ENCODE data around the gene COL13A1. TPM values are rescaled to one million over a fixed set of nuclear protein-coding genes. Genes with fewer than 3 reads are reported as not detected.
A peak's percentile ranks its signal among the peaks of the same experiment; 100 is the strongest.

The COL13A1 gene
- total and polyA plus RNA-seq, 2 experiments from 2014 or later, result 57.2 to 150 TPM

GRCh38 chr10:69899727-69900595, 98.3 kb downstream of the COL13A1 start:
- Histone ChIP-seq H3K4me1 (ENCODE audit: low read depth) (peaks cover 14% of the 10 kb centered on the region), H3K9me3 (ENCODE audit: low read depth) (no peaks in the 10 kb centered on the region), H3K4me3 (no peak overlapping the region), H3K27me3 (no peaks in the 10 kb centered on the region), H3K36me3 (peaks cover 7% of the 10 kb centered on the region), H3K27ac (peak overlapping the region; percentile 78)
- peak in 1 of 2 donors; percentile 46 for DNase-seq (ENCODE audit: low read depth in 1 of 2, low spot score in 1 of 2)
- TF ChIP-seq CTCF (IDR thresholded peaks at IDR 0.05; ENCODE audit: low read depth, low read length), result no peak

GRCh38 chr10:69901022-69901421, 99.3 kb downstream of the COL13A1 start:
- Histone ChIP-seq H3K27me3 (no peaks in the 10 kb centered on the region), H3K27ac (peak overlapping the region; percentile 78), H3K4me1 (ENCODE audit: low read depth) (peaks cover 14% of the 10 kb centered on the region), H3K4me3 (no peak overlapping the region), H3K36me3 (peaks cover 7% of the 10 kb centered on the region), H3K9me3 (ENCODE audit: low read depth) (no peaks in the 10 kb centered on the region)
- DNase-seq (ENCODE audit: low read depth in 1 of 2, low spot score in 1 of 2), result no peak
- no peak for TF ChIP-seq CTCF (IDR thresholded peaks at IDR 0.05; ENCODE audit: low read depth, low read length)

- Histone ChIP-seq H3K36me3 (peaks cover 7% of the 10 kb centered on the region), H3K4me3 (no peak overlapping the region), H3K4me1 (ENCODE audit: low read depth) (peaks cover 14% of the 10 kb centered on the region), H3K27me3 (no peaks in the 10 kb centered on the region), H3K27ac (peak overlapping the region; percentile 1), H3K9me3 (ENCODE audit: low read depth) (no peaks in the 10 kb centered on the region)
- TF ChIP-seq CTCF (IDR thresholded peaks at IDR 0.05; ENCODE audit: low read depth, low read length), result peak; percentile 78
- peak; percentile 64 to 70 for DNase-seq (ENCODE audit: low read depth in 1 of 2, low spot score in 1 of 2)
Observed at GRCh38 chr10:69901628-69902505, 100.2 kb downstream of the COL13A1 start.

GRCh38 chr10:69902835-69903535, 101.3 kb downstream of the COL13A1 start:
- Histone ChIP-seq H3K4me1 (ENCODE audit: low read depth) (peaks cover 14% of the 10 kb centered on the region), H3K27ac (no peak overlapping the region), H3K27me3 (no peaks in the 10 kb centered on the region), H3K9me3 (ENCODE audit: low read depth) (no peaks in the 10 kb centered on the region), H3K36me3 (peaks cover 11% of the 10 kb centered on the region), H3K4me3 (no peak overlapping the region)
- TF ChIP-seq CTCF (IDR thresholded peaks at IDR 0.05; ENCODE audit: low read depth, low read length), result no peak
- no peak for DNase-seq (ENCODE audit: low read depth in 1 of 2, low spot score in 1 of 2)

GRCh38 chr10:69904533-69904932, 102.8 kb downstream of the COL13A1 start:
- DNase-seq (ENCODE audit: low read depth in 1 of 2, low spot score in 1 of 2), result no peak
- H3K27ac ChIP-seq, result no peak overlapping the region
- peaks cover 10% of the 10 kb centered on the region for H3K4me1 ChIP-seq (ENCODE audit: low read depth)
- no peak overlapping the region for H3K4me3 ChIP-seq
- no peak for TF ChIP-seq CTCF (IDR thresholded peaks at IDR 0.05; ENCODE audit: low read depth, low read length)
- H3K36me3 ChIP-seq, result peaks cover 7% of the 10 kb centered on the region
- H3K9me3 ChIP-seq (ENCODE audit: low read depth), result no peaks in the 10 kb centered on the region
- no peaks in the 10 kb centered on the region for H3K27me3 ChIP-seq
